Measurements from ENCODE around the gene FASN.

FASN gene

DNA sequence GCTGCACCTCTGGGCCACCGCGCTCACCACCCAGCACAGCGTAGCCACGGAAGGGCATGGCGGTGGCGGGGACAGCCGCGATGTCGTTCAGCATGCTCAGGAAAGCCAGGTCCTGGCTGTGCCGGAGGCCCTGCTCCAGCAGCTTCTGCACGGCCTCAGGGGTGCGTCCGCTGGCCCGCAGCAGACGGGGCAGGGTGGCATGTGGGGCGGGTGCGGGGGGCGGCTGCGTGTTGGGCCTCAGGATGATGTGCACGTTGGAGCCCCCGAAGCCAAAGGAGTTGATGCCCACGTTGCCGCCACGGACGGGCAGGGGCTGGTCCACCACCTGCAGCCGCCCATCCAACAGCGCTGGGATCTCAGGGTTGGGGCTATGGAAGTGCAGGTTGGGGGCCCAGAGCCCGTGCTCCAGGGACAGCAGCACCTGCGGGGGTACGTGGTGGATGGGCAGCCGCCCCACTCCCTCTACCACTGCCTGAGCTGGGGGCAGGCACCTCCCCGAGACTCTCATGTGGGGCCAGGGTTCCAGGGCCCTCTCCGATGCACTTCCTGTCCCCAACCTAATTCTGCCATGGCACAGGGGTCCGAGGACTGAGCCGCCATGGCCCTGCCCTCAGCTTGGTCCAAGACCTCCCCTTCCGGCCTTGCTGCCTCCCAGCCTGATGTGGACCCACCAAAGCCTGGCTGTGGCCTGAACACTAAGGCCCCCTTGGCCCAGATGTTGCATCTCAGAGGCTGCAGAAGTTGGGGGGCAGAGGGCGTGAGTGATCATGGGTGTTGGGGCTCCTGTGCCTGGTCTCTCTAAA, 6.6 kb downstream of the FASN start:
- H3K36me3 ChIP-seq (ENCODE audit: control insufficient read depth in 1 of 2, insufficient read depth in 2 of 2, low read length in 2 of 2): peaks cover 14 to 91% of the 10 kb centered on the region in 2 donors
- no peaks in the 10 kb centered on the region for H3K27me3 ChIP-seq (ENCODE audit: low read depth, low read length)
- H3K4me1 ChIP-seq (ENCODE audit: control insufficient read depth in 1 of 2, insufficient read depth in 2 of 2, low read length in 2 of 2): peaks cover 0 to 9% of the 10 kb centered on the region in 2 donors
- H3K27ac ChIP-seq (ENCODE audit: low read length): no peak overlapping the region
- H3K4me3 ChIP-seq (ENCODE audit: low read depth in 1 of 2, low read length in 2 of 2): no peak overlapping the region
- no peaks in the 10 kb centered on the region for H3K9me3 ChIP-seq (ENCODE audit: control insufficient read depth in 1 of 2, low read length in 2 of 2)

DNA sequence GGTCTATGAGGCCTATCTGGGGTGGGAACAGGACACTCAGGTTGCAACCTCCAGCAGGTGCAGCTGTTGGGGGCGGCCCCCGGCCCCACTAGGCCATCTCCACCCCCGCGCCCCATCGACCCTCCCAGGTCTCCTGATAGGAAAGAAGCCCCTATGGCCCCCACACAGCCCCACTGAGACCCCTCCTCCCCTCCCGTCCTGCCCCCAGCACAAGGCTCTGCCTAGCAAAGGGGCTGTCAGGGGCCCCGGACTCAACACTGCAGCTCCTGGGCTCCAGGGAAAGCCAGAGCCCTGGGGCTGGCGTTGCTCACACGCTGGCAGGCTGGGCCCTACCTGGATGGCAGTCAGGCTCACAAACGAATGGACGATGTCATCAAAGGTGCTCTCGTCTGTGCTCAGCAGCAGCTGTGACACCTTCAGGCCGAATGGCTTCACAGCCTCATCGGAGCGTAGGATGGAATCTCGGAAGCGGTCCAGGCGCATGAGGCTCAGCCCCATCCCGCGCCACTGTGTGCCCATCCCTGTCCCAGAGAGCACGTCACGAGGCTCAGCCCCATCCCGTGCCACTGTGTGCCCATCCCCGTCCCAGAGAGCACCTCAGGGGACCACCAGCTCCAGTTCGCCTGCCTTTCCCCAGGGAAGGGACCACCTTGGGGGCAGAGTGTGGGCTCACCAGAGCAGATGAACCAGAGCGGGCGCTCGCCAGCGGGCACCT, 7.3 kb downstream of the FASN start:
- Histone ChIP-seq H3K27me3 (ENCODE audit: low read depth, low read length) (no peaks in the 10 kb centered on the region), H3K27ac (ENCODE audit: low read length) (no peak overlapping the region), H3K9me3 (ENCODE audit: control insufficient read depth in 1 of 2, low read length in 2 of 2) (no peaks in the 10 kb centered on the region), H3K36me3 (ENCODE audit: control insufficient read depth in 1 of 2, insufficient read depth in 2 of 2, low read length in 2 of 2) (peaks cover 15 to 95% of the 10 kb centered on the region in 2 donors), H3K4me3 (ENCODE audit: low read depth in 1 of 2, low read length in 2 of 2) (no peak overlapping the region), H3K4me1 (ENCODE audit: control insufficient read depth in 1 of 2, insufficient read depth in 2 of 2, low read length in 2 of 2) (peaks cover 0 to 2% of the 10 kb centered on the region in 2 donors)

DNA sequence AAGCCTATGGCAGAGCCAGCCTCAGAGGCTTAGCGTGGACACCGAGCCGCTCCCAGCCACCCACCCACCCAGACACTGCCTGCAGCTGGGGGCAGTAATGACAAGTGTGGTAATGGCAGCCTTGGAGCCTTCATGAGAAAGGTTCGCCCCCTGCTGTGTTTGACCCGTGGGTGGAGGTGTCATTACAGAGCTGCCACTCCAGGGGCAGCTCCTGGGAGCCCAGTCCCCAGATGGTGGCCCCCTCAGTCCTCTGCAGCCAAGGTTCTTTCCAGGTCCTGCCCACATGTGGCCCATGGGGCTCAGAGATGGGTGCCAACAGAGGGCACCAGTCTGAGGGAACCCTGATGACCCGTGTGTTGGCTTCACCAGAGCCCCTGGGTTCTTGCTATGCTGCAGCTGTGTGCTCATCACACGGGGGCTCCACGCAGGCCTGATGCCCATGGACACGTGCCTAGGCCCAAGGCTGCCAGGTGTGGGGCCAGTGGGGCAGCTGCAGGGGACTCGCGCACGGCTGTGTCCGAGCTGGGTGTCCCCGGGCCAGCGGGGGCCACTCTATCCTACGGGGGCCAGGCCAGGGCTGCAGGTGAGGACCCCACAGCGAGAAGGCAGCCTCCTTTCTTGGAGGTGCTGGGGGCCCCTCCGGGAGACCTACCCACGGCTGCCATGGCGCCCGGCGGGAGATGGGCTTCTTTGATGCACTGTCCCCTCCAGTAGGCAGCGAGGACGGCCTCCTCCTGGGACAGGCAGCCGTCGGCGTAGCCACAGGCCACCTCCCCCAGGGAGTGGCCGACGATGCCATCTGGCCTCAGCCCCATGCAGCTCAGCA, 8.1 kb downstream of the FASN start:
- no peaks in the 10 kb centered on the region for H3K9me3 ChIP-seq (ENCODE audit: control insufficient read depth in 1 of 2, low read length in 2 of 2)
- no peaks in the 10 kb centered on the region for H3K4me1 ChIP-seq (ENCODE audit: control insufficient read depth in 1 of 2, insufficient read depth in 2 of 2, low read length in 2 of 2)
- no peaks in the 10 kb centered on the region for H3K27me3 ChIP-seq (ENCODE audit: low read depth, low read length)
- H3K36me3 ChIP-seq (ENCODE audit: control insufficient read depth in 1 of 2, insufficient read depth in 2 of 2, low read length in 2 of 2): peaks cover 15 to 95% of the 10 kb centered on the region in 2 donors
- no peak overlapping the region for H3K4me3 ChIP-seq (ENCODE audit: low read depth in 1 of 2, low read length in 2 of 2)
- no peak overlapping the region for H3K27ac ChIP-seq (ENCODE audit: low read length)

DNA sequence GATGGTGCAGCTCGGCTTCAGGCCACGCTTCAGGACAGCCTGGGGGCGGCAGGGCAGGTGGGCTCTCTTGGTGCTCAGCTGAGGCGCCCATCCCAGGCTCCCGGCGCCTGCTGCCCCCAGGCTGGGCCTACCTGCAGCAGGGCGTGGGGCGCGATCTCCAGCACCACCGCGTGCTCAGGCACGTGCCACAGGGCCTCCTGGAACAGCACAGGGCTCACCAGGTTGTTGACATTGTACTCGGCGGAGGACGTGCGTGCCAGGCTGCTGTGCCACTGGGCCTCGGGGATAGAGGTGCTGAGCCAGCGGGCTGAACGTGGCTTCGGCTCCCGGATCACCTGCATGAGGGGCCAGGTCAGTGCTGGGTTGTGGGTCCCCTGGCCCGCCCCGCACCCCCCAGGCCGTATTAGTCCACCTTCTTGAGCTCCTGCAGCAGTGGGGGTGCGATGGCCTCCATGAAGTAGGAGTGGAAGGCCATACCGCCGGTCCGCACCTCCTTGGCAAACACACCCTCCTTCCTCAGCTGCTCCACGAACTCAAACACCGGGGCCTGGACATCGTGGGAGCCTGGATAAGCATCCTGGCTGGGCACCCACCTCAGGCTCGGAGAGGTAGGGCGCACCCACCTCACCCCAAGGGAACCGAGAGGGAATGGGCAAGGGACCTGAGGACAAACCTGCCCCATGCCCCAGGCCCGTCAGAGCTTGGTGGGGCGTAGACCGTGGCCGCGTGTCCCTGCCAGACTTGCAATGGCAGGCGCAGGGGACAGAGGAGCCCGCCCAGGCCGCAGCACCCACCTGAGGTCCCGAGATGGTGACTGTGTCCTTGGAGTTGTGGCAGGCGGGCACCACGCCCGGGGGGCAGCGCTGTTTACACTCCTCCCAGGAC, 9.0 kb downstream of the FASN start:
- Histone ChIP-seq H3K4me3 (ENCODE audit: low read depth in 1 of 2, low read length in 2 of 2) (no peak overlapping the region), H3K36me3 (ENCODE audit: control insufficient read depth in 1 of 2, insufficient read depth in 2 of 2, low read length in 2 of 2) (peaks cover 15 to 98% of the 10 kb centered on the region in 2 donors), H3K4me1 (ENCODE audit: control insufficient read depth in 1 of 2, insufficient read depth in 2 of 2, low read length in 2 of 2) (no peaks in the 10 kb centered on the region), H3K27me3 (ENCODE audit: low read depth, low read length) (no peaks in the 10 kb centered on the region), H3K27ac (ENCODE audit: low read length) (no peak overlapping the region), H3K9me3 (ENCODE audit: control insufficient read depth in 1 of 2, low read length in 2 of 2) (no peaks in the 10 kb centered on the region)

DNA sequence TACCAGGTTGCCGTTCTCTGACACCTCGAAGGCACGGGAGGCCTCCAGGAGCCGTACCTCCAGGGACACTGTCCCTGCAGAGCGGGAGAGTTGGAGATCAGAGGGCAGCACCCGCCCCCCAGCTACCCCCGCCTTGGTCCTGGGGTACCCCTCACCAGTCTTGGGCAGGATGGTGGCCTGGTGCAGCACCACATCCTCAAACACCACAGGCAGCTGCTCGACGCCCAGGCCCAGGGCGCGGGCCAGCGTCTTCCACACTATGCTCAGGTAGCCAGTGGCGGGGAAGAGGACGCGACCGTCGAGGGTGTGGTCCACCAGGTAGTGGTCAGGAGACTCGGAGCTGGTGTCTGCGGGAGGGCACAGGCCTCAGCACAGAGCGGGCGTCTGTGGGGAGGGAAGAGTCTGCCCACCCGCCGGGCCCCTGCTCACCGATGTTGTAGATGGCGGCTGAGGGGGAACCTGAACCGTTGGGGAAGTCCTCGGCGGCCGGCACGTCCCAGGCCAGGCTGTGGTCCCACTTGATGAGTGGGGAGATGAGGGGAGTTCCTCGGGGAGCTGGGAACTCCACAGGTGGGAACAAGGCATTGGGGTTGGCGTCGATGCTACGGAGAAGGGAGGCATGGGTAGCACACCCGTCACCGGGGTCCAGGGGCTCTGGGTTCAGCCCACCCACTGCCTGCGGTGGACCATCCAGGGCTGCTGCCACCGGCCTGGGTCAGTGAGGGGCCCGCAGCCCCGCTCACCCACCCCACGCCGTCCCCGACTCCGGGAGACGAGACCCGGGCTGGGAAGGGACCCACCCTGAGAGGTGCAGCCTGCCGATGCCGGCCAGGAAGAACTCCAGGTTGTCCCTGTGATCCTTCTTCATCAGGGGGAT, 9.8 kb downstream of the FASN start:
- no peak overlapping the region for H3K4me3 ChIP-seq (ENCODE audit: low read depth in 1 of 2, low read length in 2 of 2)
- H3K9me3 ChIP-seq (ENCODE audit: control insufficient read depth in 1 of 2, low read length in 2 of 2): no peaks in the 10 kb centered on the region
- no peak overlapping the region for H3K27ac ChIP-seq (ENCODE audit: low read length)
- peaks cover 13 to 100% of the 10 kb centered on the region in 2 donors for H3K36me3 ChIP-seq (ENCODE audit: control insufficient read depth in 1 of 2, insufficient read depth in 2 of 2, low read length in 2 of 2)
- no peaks in the 10 kb centered on the region for H3K27me3 ChIP-seq (ENCODE audit: low read depth, low read length)
- no peaks in the 10 kb centered on the region for H3K4me1 ChIP-seq (ENCODE audit: control insufficient read depth in 1 of 2, insufficient read depth in 2 of 2, low read length in 2 of 2)

DNA sequence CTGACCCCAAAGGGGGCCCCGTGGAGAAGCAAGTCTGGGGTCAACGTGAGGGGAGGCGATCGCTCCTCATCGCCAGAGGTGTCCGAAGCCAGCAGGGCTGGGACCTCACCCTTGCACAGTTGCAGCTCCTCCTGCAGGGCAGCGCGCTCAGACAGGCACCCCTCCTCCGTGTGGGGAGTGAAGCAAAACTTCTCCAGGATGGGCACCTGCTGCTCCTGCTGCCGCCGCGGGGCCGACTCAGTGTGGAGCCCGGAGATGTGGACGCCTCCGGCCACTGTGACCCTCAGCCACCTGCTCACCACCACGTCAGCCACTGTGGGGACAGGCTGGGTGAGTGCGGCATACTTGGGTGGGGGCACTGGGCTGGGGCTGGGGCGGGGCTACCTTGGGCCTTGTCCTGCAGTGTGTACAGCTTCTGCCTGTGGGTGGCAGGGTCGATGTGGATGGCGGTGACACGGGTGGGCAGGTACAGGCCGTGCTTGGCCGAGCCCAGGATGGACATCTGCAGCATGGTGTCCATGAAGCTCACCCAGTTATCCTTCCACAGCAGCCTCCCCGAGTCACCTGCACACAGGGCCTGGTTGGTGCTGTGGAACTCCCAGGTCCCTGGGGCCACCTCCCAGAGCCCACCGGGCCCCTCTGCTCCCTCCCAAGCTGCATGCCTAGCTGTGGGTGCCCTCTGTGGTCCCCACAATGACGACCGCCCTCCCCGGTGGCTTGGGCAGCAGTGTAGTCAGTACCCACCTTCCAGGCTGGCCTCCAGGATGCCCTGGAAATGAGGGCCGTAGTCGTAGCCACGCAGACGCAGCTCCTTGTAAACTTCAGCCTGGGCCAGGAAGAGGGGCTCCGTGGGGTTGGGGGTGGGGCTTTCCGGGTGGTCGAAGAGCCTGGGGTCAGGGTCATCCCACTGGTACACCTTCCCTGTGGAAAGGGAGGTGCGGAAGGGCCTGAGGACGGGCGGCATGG, 10.8 kb downstream of the FASN start:
- no peaks in the 10 kb centered on the region for H3K27me3 ChIP-seq (ENCODE audit: low read depth, low read length)
- H3K27ac ChIP-seq (ENCODE audit: low read length): no peak overlapping the region
- H3K9me3 ChIP-seq (ENCODE audit: control insufficient read depth in 1 of 2, low read length in 2 of 2): no peaks in the 10 kb centered on the region
- no peak overlapping the region for H3K4me3 ChIP-seq (ENCODE audit: low read depth in 1 of 2, low read length in 2 of 2)
- peaks cover 8 to 100% of the 10 kb centered on the region in 2 donors for H3K36me3 ChIP-seq (ENCODE audit: control insufficient read depth in 1 of 2, insufficient read depth in 2 of 2, low read length in 2 of 2)
- H3K4me1 ChIP-seq (ENCODE audit: control insufficient read depth in 1 of 2, insufficient read depth in 2 of 2, low read length in 2 of 2): no peaks in the 10 kb centered on the region

DNA sequence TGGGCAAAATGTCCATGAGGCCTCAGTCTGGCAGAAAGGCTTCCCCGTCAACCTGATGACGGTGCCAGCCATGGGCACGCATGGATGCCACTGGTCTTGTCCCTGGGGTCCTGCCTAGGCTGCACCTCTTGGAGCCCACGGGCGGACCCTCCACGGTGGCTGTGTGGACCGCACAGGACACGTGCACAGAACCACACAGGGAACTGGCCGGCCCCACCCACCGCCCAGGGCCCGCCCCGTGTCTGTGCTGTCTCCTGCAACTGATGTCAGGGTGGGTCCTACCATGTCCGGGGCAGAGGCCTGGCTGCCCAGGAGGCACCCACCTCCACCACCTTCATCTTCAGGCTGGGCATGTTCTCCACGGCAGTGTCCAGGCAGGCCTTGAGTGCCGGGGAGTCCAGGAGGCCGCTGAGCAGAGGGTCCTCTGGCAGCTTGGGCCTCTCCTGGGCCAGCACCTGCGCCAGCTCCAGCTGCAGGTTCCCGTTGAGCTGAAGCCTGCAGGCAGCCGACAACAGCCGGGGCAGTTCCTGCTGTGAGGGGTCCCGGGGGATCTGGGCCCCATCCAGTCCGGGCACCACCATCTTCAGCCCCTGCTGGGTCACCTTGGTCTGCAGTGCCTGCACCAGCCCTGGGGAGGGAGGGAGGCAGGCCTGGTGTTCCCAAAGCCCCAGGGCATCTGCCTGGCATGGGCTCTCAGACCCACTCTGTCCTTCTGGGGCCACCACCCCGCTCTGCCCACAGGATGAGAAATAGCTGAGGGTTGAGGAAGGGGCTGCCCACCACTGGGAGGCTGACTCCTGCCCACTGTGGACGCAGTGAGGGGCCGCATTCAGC, 11.9 kb downstream of the FASN start:
- H3K4me1 ChIP-seq (ENCODE audit: control insufficient read depth in 1 of 2, insufficient read depth in 2 of 2, low read length in 2 of 2): no peaks in the 10 kb centered on the region
- no peaks in the 10 kb centered on the region for H3K27me3 ChIP-seq (ENCODE audit: low read depth, low read length)
- H3K27ac ChIP-seq (ENCODE audit: low read length): no peak overlapping the region
- no peaks in the 10 kb centered on the region for H3K9me3 ChIP-seq (ENCODE audit: control insufficient read depth in 1 of 2, low read length in 2 of 2)
- H3K36me3 ChIP-seq (ENCODE audit: control insufficient read depth in 1 of 2, insufficient read depth in 2 of 2, low read length in 2 of 2): peaks cover 8 to 100% of the 10 kb centered on the region in 2 donors
- no peak overlapping the region for H3K4me3 ChIP-seq (ENCODE audit: low read depth in 1 of 2, low read length in 2 of 2)

DNA sequence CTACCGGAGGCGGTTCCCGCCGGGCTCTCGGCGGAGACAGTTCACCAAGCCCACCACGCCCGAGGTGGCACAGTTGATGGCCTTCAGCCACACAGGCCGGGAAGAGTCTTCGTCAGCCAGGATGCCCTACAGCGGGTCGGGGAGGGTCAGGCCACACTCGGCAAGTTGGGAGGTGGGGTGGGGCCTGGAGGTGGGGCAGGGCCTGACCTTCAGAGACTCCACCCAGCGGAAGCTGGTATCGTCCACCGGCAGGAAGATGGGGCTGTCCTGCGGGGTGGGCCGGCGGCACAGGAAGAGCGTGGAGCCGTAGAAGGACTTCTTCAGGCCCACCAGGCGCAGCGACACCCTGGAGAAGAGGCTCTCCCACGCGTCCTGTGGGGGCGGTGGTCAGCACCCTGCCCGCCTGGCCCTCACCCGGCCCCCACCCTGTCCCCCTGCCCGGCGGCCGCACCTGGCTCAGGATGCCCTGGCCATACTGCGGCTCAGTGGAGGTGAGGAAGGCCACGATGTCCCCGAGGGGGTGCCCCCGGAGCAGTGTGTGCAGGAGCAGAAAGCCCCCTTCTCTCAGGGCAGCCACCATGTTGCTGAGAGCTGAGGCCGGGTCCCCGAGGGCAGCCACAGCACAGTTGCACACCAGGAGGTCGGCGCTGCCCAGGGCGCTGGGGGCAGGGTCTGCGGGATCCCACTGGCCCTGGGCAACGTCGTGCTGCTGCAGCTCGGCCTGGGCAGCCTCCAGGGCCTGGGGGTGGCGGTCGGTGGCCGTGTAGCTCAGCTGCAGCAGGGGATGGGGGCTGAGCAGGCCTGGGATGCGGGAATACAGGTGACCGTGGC, 12.8 kb downstream of the FASN start:
- H3K27ac ChIP-seq (ENCODE audit: low read length): no peak overlapping the region
- peaks cover 8 to 100% of the 10 kb centered on the region in 2 donors for H3K36me3 ChIP-seq (ENCODE audit: control insufficient read depth in 1 of 2, insufficient read depth in 2 of 2, low read length in 2 of 2)
- H3K4me1 ChIP-seq (ENCODE audit: control insufficient read depth in 1 of 2, insufficient read depth in 2 of 2, low read length in 2 of 2): no peaks in the 10 kb centered on the region
- H3K4me3 ChIP-seq (ENCODE audit: low read depth in 1 of 2, low read length in 2 of 2): no peak overlapping the region
- H3K27me3 ChIP-seq (ENCODE audit: low read depth, low read length): no peaks in the 10 kb centered on the region
- no peaks in the 10 kb centered on the region for H3K9me3 ChIP-seq (ENCODE audit: control insufficient read depth in 1 of 2, low read length in 2 of 2)

All from muscle layer of duodenum (tissue), 2 donors.